Nucleus accumbens (tissue), 56 donors: Measurements from ENCODE around the gene STXBP3.

ENCODE experiments used
- DNase-seq, 56 donors: peaks; one replicate each; lab custom pipeline; 2025; lab: John Stamatoyannopoulos, UW

STXBP3 gene

GRCh38 chr1:108792420-108792819 is 45.9 kb downstream of the STXBP3 start:
- no peak for DNase-seq

- DNase-seq: no peak
Observed at GRCh38 chr1:108799001-108799400, 52.5 kb downstream of the STXBP3 start.

GRCh38 chr1:108801101-108801500 is 54.6 kb downstream of the STXBP3 start:
- DNase-seq: no peak

GRCh38 chr1:108803548-108803947 is 57.1 kb downstream of the STXBP3 start:
- no peak for DNase-seq

GRCh38 chr1:108808438-108808837 is 62.0 kb downstream of the STXBP3 start:
- no peak for DNase-seq

- no peak for DNase-seq
Observed at GRCh38 chr1:108811611-108812010, 65.1 kb downstream of the STXBP3 start.

GRCh38 chr1:108813326-108813725 is 66.9 kb downstream of the STXBP3 start:
- DNase-seq: no peak

- DNase-seq: peak in 9 of 56 donors; percentile 1 to 48 (median 15)
Observed at GRCh38 chr1:108814343-108815125, 68.1 kb downstream of the STXBP3 start.

GRCh38 chr1:108815566-108815965 is 69.1 kb downstream of the STXBP3 start:
- DNase-seq: no peak

GRCh38 chr1:108816049-108816893 is 69.8 kb downstream of the STXBP3 start:
- DNase-seq: peak in 55 of 56 donors; percentile 30 to 90 (median 78)

GRCh38 chr1:108817016-108817415 is 70.5 kb downstream of the STXBP3 start:
- peak in 37 of 56 donors; percentile 6 to 76 (median 44) for DNase-seq

- no peak for DNase-seq
Observed at GRCh38 chr1:108817811-108818210, 71.3 kb downstream of the STXBP3 start.

GRCh38 chr1:108819878-108820277 is 73.4 kb downstream of the STXBP3 start:
- no peak for DNase-seq

GRCh38 chr1:108823632-108824031 is 77.2 kb downstream of the STXBP3 start:
- no peak for DNase-seq

GRCh38 chr1:108824051-108824450 is 77.6 kb downstream of the STXBP3 start:
- no peak for DNase-seq

GRCh38 chr1:108826081-108826635 is 79.7 kb downstream of the STXBP3 start:
- peak in 7 of 56 donors; percentile 3 to 61 (median 14) for DNase-seq

GRCh38 chr1:108828074-108828961 is 81.8 kb downstream of the STXBP3 start:
- peak in 48 of 56 donors; percentile 4 to 85 (median 57) for DNase-seq

GRCh38 chr1:108829498-108829916 is 83.0 kb downstream of the STXBP3 start:
- no peak for DNase-seq

GRCh38 chr1:108830119-108831008 is 83.9 kb downstream of the STXBP3 start:
- peak in 30 of 56 donors; percentile 10 to 88 (median 42) for DNase-seq
